Omental fat pad (tissue), 4 donors: Measurements from ENCODE around the gene WSCD1. TPM values are rescaled to one million over a fixed set of nuclear protein-coding genes. Genes with fewer than 3 reads are reported as not detected.

ENCODE experiments used
- ATAC-seq: fragments of 150-250 bp; one replicate; pipeline ENCODE4 v1.9.1; 2016; ENCODE audit warnings: mild to moderate bottlenecking, moderate library complexity; ENCODE audit not compliant: low FRiP score
- DNase-seq: peaks from one replicate; pipeline ENCODE4 v3.0.0-alpha.2; 2019; ENCODE audit warnings: low spot score
- total RNA-seq, 4 donors: library from RNA; depleted of rRNA; stranded (reverse); fragments of >200 nt; gene quantifications; one replicate each; pipeline ENCODE4 v1.1.0, GENCODE V29; 2016
- TF ChIP-seq, protein P1 (sequence below), 3 donors: fragments of 450-650 bp; IDR thresholded peaks; one replicate each; pipeline ENCODE4 v1.5.1; 2016 to 2017; ENCODE audit warnings: antibody characterized with exemption in 3 of 3, mild to moderate bottlenecking in 3 of 3, moderate library complexity in 2 of 3

The WSCD1 gene
- total RNA-seq, 4 donors from 2014 or later: 0.93 to 6.1 (median 2.4) TPM

DNA sequence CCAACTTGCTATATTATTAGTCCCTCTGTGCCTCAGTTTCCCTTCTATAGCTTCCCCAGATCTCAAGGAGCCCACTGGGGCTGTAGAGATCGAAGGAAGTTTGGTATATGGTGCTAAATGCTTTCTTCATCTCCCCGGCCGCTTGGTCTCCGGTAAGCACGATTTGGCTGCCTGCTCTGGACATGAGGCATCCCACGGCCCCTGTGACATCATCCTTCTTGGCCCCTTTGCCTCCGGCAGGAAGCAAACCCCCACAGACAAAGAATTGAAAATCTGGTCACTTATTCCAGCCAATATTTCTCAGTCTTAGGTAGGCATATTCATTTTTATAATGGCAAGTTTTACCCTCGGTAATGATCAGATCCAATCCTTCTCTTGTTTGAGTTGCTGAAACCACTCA lies 65.8 kb downstream of the WSCD1 start:
- TF ChIP-seq, protein P1, sequence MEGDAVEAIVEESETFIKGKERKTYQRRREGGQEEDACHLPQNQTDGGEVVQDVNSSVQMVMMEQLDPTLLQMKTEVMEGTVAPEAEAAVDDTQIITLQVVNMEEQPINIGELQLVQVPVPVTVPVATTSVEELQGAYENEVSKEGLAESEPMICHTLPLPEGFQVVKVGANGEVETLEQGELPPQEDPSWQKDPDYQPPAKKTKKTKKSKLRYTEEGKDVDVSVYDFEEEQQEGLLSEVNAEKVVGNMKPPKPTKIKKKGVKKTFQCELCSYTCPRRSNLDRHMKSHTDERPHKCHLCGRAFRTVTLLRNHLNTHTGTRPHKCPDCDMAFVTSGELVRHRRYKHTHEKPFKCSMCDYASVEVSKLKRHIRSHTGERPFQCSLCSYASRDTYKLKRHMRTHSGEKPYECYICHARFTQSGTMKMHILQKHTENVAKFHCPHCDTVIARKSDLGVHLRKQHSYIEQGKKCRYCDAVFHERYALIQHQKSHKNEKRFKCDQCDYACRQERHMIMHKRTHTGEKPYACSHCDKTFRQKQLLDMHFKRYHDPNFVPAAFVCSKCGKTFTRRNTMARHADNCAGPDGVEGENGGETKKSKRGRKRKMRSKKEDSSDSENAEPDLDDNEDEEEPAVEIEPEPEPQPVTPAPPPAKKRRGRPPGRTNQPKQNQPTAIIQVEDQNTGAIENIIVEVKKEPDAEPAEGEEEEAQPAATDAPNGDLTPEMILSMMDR (IDR thresholded peaks at IDR 0.05): no peak
- no peak for ATAC-seq
- DNase-seq: no peak

GRCh38 chr17:6137716-6138502 lies 67.7 kb downstream of the WSCD1 start:
- no peak for ATAC-seq
- no peak for DNase-seq
- TF ChIP-seq, protein P1 (IDR thresholded peaks at IDR 0.05): no peak

DNA sequence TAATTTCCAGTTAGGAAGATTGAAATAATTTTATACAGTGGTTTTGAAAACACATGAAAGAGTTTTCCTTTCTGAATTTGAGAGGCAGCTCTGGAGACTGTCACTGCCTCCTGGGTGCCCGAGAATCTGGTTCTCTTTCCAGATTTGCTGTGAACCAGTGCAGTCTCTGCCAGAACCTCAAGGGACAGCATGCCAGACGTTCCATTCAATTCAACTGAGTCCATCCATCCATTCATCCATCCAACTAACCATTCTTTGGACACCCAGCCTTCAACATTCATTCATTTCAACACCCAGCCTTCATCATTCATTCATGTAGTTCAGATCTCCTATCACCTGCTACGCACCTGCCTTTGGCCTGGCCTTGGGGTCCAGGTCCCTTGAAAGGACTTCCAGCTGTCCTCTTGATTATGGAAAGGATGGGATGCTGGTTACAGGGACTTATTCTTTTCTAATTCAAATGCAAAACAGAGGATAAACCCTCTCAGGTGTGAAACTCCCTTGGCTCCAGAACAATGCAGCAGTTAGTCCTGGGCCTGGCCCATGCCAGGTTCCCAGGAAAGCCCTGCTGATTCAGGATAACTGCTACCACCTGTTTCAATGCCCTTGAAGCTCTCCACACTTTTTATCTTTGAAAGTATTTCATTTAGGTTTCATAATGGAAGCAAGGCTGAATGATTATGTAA lies 68.7 kb downstream of the WSCD1 start:
- TF ChIP-seq, protein P1 (IDR thresholded peaks at IDR 0.05): no peak
- ATAC-seq (no peak), DNase-seq (no peak)

DNA sequence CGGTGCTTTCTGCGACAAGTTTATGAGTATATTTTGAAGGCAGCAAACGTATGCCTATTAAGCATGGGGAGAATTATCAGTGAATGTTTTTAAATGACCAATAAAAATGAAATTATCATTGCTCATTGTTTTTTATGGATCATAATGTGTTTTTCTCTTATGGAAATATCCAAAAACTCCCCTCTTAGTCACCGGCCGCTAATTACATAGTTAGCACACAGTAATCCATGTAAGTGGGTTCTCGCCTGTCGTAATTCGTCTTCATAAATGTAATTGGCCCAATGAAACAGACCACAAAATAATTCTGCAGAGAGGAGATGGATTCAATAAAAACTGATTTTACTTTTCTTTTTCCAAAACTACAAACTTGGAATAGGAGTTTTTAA lies 69.3 kb downstream of the WSCD1 start:
- TF ChIP-seq, protein P1 (IDR thresholded peaks at IDR 0.05): no peak
- DNase-seq (no peak), ATAC-seq (no peak)

GRCh38 chr17:6140188-6140587 lies 70.0 kb downstream of the WSCD1 start:
- no peak for DNase-seq
- TF ChIP-seq, protein P1 (IDR thresholded peaks at IDR 0.05): no peak
- no peak for ATAC-seq

GRCh38 chr17:6140728-6141330 lies 70.7 kb downstream of the WSCD1 start:
- TF ChIP-seq, protein P1 (IDR thresholded peaks at IDR 0.05): no peak
- no peak for ATAC-seq
- no peak for DNase-seq
